Activated CD4-positive, alpha-beta T cell treated with anti-CD3 and anti-CD28 coated beads for 4 hours (primary cell): ENCODE results near the gene DENND5A.
"Not testable (repeated sequence)": the region's sequence is repeated elsewhere in the genome, so short reads cannot be mapped to it uniquely, and the experiment has no call there.

Experiments used
- DNase-seq, 2 donors: peaks; one replicate each; pipeline ENCODE4 v3.0.0-alpha.2; 2020

DENND5A gene

DNA sequence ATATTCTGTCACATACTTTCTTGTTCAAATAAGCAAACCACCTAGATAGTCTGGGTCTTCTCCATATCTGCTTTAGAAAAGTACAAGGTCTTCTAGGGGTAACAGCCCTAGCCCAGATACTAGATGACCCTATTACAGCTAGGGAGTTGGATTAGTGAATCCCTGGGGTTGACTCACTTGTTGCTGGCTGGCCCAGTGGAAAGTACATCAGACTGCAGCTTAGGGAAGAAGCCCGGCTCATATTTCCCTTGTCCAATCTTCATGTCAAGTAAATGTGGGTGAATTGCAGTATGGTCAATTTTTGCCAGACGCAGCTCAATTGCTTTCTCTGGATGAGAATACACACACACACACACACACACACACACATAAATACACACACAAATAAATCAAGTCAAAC lies 94.7 kb downstream of the DENND5A start:
- DNase-seq = no peak

DNA sequence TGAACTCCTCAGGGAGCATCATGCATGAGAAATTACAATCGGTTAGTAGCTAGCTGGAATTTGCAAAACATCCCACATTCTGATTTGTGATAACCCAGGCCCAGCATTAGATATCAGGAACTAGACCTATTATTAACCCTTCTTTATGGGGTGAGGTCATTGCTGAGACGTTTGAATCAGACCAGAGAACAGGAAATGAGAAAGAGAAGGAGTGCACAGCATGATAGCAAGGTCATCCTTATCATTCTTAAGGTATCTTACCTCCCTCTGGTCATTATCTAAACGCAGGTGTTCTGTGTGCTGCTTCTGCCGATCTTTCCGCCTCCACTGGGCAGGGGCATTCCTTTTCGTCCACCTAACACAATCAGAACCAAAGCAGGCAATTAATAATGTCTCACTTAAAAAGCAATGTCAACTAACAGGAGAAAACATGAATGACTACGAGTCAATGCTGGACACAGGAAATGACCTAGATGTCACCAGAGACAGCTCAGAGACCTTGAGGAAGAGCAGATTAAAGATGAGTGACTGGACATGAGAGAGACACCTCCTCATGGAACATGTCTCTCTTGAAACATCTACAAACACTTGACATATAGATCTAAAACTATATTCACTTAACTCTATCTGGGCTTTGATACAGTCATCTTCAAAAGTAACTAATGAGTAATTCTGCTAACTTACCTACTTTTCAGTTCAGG lies 95.4 kb downstream of the DENND5A start:
- DNase-seq = no peak

DNA sequence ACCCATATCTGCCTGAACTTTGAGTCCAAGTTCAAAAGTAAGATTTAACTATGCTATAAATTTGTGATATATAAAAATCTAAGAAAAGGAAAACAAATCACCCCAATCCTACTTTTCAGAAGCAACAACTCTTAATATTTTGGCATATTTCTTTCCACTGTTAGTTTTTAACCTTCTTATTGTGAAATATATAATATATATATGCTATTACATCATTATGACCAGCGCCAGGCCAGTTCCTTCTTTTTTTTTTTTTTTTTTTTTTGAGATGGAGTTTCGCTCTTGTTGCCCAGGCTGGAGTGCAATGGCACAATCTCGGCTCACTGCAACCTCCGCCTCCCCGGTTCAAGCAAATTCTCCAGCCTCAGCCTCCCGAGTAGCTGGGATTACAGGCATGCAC lies 103.2 kb downstream of the DENND5A start:
- DNase-seq = not testable (repeated sequence)

DNA sequence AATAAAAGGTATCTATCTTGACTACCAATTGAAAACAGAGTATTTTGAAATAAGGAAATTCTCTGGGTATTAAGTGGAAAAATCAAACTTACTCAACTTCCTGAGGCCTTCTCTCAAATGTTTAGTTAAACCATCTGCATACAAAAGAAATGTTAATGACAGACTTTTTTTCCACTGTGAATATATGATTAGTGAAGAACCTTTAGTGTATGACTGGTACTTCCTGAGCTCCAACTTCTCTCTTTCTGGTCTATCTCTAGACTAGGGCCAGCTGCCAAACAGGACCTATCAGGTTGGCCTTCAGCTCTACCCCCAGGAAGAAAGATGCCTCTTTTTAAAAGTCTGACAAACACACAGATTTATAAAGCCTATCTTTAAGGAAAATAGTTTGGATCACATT lies 105.0 kb downstream of the DENND5A start:
- no peak for DNase-seq

DNA sequence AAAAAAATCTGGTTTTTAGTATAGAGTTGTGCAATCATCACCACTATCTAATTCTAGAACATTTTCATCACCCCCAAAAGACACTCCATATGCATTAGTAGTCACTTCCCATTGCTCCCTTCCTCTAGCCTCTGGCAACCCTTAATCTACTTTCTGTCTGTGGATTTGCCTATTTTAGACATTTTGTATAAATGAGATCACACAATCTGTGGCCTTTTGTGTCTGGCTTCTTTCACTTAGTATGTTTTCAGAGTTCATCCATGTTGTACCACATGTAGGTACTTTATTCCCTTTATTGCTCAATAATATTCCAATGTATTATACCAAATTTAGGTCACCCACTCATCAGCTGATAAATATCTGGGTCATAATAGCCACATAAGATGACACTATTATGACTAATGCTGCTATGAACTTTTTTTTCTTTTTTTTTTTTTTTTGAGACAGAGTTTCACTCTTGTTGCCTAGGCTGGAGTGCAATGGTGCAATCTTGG lies 106.2 kb downstream of the DENND5A start:
- DNase-seq = no peak

DNA sequence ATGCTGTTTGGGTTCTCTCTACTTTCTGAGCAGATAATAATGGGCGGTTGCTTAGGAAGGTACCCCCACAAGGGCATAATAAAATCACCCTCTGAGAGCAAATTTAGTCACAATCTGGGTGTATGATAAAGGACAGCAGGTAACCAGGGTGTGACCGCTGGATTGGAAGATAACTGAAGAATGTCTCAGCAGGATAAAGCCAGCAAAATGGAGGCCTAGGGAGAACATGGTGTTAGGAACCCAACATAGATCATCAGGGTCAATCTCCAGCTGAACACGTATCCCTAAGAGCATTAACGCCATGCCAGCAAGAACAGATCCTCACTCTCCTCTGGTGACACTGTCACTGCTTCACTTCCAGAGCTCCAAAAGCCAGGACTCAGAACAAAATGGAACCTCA lies 109.2 kb downstream of the DENND5A start:
- DNase-seq = no peak

DNA sequence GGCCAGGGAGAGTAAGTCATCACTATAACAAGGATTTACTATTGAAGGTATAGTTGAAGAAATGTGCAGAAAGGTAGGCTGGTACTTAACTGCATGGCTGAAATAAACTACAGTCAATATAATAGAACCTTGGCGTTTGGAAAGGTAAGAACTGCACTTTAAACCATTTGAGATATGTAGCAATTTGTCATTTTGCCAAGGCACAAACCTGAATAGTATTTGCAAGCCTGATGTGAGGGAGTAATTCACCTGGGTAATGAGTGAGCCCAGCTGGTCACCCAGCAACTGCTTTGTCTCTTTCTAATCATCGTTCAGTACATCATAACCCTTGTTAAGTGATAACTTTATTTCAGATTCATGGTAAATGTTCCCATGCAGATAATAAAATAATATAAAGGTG lies 111.5 kb downstream of the DENND5A start:
- no peak for DNase-seq

DNA sequence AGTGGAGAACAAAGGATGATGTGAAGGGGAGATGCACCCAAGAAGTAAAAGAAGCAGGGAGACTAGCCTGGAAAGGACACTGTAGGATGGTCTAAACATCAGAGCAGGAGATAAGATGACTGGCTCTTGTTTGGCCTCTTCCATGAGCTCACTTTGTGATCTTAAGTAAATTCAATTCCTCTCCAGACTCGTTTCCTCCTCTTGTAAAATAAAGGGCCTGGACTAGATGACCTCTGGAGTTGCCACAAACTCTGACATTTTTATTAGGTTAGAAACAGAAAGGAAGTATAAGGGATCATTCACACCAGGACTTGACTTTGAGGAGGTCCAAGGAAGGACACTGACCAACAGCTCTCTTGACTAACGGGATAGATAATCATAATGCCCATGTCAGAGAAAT lies 113.5 kb downstream of the DENND5A start:
- DNase-seq = no peak

DNA sequence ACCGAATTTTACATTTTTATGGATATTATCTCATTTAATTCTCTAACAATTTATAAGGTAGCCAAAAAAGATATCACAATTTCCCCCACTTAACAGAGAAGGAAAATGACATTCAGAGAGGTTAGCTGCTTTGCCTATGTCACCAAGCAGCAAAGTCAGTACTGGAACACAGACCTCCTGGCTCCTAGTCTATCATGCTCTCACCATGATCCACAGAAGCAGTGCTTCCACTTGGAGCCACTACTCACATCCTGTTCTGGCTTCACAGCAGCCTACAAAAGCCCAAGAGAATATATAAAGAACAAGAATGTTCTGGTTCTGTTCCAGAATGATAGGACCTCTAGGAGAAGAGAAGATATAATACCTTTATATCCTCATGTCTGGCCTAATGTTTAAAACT lies 114.2 kb downstream of the DENND5A start:
- no peak for DNase-seq

DNA sequence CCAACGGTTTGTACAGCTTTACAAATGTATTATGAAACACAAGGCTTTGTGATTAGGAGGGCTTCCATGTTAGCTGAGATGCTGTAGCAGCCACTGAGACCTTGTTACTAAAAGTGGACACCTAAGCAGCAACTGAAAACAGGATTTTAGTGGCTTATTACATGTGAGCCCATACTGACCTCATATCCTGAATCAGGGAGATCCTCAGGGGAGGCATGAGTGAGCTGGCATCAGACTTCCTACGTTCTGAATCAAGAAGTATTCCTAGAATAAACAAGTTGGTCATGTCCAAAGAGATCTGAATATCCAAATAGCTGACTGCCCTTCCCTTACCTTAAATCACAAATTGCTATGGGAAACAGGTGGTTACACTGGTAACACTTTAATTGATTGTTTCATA lies 114.6 kb downstream of the DENND5A start:
- no peak for DNase-seq

DNA sequence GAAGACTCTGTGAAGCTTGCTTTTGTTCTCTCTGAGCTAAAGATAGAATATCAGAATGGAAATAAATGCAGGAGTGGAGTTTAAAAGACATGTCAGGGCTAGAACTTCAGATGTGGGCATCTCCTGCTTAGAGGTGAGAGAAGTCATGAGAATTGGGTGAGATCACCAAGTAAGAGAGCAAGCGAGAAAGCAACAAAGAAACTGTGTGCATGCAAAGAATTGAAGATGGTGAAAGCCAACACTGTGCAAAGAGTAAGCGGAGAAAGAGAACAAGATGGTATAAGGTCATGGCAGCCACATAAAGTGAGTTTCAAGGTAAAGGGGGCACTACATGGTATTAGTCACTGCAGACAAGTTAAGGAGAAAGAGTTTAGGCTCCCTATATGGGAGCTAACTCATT lies 116.4 kb downstream of the DENND5A start:
- no peak for DNase-seq

DNA sequence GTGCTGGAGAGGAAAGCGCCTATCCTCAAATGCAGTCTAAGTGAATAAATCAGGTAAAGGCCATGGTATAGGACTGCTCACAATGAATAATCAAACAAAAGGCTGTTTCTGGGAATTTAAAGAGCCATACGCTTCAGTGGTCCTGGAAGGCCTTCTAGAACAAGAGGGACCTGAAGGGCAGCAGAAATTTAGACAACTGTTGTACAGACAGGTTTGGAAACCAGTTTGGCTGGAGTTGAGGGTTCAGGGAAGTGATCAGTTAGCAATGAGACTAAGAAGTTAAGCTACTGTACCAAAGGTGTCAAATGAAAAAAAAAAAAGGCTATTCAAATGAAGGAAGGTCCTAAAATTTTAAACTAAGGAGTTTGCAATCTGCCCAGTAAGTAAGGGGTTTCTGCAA lies 117.1 kb downstream of the DENND5A start:
- DNase-seq = no peak

DNA sequence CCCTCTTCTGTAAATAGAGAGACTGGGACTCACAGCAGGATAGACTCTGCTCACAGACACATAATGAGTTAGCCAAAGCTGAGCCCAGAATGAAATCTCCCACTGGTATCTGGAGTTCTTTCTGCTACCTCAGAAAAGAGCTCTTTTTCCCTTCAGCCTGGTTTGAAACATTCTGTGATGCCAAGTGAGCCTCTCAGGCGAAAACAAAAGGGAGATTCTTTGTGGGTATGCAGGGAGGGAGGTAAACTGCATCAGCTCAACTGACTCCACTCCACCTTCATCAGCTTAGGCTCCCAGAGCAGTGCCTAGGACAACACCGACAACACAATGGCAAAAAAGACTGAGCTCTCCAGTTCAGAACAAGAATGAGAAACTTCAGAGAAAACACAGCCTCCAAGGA lies 118.7 kb downstream of the DENND5A start:
- no peak for DNase-seq

DNA sequence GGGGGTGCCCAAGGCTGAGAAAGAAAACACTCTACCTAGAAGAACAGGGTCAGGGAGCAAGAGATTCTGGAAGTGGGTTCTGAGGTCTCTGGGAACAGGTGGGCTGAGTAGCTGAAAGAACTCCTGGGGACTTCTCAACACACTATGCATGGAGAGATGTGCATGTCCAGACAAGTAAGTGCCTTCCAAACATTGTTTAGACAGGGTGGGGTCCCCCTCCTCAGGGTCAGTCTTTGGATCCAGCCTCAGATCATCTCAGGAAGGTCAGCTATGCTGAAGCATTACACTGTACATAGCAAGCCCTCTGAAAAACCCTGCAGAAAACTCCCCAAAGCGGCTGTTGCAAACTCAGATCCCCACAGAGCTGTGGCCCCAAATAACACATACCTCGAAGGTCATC lies 119.9 kb downstream of the DENND5A start:
- no peak for DNase-seq

DNA sequence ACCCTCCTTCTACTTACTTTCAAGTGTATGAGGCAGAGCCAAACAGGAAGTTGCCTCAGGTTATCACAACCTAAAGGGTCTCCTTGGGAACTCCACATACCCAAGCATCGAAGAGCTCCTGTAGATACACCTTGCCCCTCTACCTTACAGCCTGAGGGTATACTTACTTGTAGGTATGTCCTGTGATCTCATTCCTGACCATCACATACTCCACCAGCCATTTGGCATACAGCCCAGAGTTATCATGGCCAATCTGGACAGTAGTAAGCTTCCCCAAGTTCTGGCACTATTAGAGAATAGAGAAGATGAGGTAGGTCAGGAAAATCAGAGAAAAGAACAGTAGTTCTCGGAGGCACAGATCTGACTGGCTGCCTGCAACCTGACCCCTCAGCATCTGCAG lies 120.3 kb downstream of the DENND5A start:
- DNase-seq = no peak

DNA sequence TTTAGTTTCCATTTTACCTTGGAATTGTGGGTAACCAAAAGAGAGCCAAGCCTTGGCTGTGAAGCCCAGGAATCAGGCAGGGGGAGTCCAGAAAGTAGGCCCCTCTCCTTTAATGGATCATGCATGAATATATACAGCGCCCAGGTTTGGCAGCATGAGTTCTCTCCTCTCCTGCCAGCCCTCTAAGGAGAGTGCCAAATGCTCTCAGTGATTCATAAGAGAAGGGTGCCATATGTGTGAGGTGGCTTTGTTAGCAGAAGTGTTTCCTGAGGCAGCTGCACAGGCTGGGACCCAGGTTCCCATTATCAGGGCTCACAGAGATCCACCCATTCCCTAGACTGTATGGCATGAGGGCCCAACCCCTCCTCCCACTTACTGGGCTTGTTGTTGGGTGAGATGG lies 121.4 kb downstream of the DENND5A start:
- no peak for DNase-seq

DNA sequence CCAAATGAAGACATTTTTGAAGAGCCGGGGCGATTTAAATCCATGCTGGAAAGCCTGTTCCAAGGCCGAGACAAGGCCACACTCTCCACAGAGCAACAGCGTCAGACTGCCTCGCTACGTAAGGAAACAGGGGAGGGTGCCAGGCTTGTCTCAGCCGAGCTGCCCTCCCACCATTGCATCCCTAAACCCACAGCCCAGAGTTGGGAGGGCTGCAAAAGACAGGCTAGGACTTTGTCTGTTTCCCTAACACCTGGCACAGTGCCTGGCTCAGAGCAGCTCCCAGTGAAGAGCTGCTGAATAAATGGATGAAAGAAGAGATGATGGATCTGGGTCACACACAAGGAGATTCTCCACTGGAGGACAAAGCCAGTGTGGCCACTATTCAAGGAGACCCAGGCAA lies 122.4 kb downstream of the DENND5A start:
- DNase-seq = no peak

DNA sequence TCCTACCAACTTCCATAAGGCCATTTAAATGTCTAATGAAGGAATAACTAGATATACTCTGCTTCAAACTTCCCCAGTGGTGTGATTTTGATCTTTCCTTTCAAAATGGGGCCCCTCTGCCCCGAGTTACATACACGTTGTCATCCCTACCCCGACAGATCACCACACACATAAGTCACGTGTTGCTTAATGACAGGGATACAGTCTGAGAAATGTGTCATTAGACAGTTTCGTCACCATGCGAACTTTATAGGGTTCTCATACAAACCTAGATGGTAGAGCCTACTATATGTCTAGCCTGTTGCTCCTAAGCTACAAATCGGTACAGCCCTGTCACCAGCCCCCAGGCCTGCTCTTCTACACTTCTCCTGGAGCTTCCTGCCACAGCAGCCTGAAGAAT lies 124.0 kb downstream of the DENND5A start:
- no peak for DNase-seq

DNA sequence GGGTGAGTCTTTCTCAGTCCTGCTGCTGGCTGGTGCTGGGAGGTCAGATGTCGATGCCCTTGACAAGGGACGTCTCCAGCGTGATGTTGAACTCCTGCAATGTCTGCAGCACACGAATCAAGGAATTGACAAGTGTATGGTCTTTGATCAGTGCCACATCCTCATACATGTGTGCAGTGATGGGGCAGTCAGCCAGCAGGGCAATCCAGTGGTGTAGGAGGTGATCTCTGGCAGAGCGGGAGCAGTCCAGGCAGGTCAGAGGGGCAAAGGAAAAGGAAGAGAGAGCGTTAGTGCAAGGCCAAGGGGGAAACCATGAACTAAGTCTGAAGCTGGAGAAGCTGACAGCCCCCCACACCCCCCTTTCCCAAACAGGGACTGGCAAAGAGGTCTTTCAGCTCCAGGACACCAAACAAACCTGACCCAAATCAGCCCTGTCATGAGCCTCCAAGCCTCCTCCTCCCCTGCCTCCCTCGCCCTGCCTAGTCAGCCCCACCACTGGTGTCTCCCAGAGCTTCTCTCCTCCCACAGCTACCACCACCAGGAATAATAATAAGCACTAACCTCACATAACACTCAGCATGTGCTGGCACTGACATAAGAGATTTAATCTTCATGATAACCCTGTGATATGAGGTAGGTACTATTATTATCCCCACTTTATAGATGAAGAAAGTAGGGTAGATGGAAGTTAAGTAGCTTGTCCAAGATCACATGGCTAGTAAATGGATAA lies 125.4 kb downstream of the DENND5A start:
- no peak for DNase-seq

DNA sequence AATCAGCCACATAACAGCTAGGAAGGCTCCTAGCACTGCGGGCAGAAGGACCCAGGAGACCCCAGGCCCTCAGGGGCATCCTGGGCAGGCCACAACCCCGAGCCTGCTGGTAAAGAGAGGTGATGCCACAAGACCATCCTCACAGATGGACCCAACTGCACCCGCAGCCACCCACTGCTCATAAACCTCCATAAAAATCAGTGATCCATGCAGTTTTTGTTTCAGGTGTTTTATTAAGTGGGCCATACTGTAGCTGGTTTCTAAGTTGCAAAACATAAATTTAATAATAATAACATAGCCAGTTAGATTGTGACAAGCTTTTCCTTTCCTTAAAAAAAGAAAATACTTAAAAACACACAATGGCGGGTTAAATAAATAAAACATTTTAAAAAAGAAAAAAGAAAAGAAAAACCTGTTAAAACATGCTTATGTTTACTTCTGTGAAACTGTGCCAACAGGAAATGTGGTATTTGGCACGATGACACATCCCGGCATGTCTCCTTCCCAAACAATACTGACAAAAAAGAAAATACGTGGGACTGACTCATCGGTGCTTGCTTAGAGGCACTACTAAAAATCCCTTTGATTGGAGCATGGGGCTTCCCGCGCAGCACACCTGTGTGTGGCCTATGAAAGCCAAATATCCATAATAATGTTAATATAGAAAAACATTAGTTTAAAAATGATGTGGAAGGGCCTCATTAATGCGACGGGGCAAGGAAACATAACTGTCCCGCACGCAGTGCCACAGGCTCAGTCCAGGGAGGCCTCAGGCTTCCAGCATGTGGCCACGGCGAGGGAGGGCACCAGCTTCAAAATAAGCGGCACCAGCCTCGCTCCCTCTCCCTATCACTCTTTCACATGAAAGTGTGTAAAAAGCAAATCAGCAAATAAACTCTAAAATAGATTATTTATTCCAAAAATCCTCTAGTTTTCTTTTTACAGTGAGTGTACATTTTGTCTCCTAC lies 126.3 kb downstream of the DENND5A start:
- peak; percentile 37 for DNase-seq

DNA sequence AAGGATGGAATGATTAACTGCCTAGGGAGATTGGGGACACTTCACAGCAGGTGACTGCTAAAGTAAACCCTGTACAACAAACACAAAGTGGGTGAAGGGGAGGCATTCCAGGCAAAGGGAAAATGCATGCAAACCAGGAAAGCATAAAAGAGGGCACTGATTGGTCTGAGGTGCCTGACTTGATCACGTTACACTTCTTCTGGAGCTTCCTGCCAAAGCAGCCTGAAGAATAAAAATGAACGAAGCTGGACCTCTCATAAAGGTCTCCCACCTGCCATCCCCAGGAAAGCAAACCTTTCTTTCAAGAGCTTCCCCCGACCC lies 127.1 kb downstream of the DENND5A start:
- no peak for DNase-seq

DNA sequence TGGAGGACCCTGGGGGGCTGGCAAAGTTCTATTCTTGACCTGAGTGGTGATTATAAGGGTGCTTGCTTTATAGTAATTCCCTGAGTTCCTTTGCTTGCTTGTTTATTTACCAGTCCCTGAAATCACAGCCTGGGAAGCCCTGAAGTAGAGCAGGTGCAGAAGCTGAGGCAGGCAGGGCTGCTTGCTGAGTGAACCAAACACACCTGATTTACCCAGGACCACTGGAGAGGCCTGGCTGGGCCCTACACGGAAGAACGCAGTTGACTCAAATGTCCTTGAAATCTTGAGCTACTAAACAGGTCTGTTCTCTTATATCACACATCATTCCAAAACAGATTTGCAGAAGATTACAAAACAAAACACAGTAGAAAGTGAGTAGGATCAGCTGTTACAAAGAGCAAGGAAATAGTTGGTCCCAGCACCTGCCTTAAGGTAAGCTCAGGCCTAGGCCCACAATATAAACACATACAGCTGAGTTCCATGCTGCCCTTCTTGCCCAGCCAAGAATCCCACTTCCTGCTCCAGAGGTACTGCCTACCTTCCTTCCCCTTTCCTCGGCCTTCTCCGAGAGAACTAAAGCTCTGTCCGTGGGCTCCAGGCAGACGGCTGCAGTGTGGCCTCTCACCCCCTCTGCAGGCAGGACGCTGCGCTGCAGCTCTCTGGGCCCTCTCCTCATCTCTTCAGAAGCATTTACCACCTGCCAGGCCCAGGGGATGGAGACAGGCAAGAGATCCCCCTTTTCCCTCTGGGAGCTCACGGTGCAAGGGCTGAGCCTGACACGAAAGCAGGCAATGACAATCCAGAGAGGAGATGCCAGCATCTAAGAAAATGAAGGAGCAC lies 127.6 kb downstream of the DENND5A start:
- peak; percentile 52 to 68 for DNase-seq

DNA sequence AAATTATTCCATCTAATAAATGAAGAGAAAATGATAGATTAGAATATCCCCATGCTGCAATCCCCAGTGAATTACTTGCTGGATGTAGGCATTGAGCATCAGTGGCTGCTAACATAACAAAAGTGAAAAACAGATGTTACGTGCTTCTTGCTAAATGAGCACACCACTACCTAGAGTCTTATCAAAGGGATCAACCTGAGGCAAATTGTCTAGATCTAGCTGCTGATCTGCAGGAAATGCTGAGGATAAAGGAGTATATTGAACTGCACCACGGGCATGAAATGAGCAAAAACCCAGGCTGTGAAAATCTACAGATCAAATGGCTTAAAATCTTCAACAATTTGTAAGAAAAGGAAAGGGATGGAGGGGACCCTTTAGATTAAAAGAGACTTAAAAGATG lies 128.4 kb downstream of the DENND5A start:
- no peak for DNase-seq
